H1 (cell line): Measurements from ENCODE around the gene MLN. TPM values are rescaled to one million over a fixed set of nuclear protein-coding genes. Genes with fewer than 3 reads are reported as not detected.

ENCODE experiments used
- CTCF ChIA-PET: fragments of 300-600 bp; sonication (Branson Sonifier 250); formaldehyde crosslinking; loops from one replicate; lab custom pipeline; 2021; ENCODE audit not compliant: partially characterized antibody; lab: Charles Lee
- POLR2A ChIA-PET: fragments of 300-600 bp; sonication (Branson Sonifier 250); formaldehyde crosslinking; loops from one replicate; lab custom pipeline; 2021; ENCODE audit warnings: inconsistent platforms; ENCODE audit not compliant: partially characterized antibody; lab: Charles Lee
- DNase-seq, 2 experiments: peaks; one replicate each; pipeline versions ENCODE4 v3.0.0 to v3.0.0-alpha.2; 2010 to 2022; ENCODE audit warnings: low spot score in 2 of 2, low read depth in 1 of 2, mixed read lengths in 1 of 2
- FAIRE-seq: peaks from 2 replicates; lab custom pipeline; 2011; peaks lifted over from hg19 to GRCh38; lab: Jason Lieb, UNC
- H2AFZ ChIP-seq: 2 replicates; pipeline ENCODE4 v1.8.1; 2012; ENCODE audit warnings: low read length, inconsistent platforms
- H2AK5ac ChIP-seq: 2 replicates; pipeline ENCODE4 v1.6.1; 2013; ENCODE audit warnings: low read depth, low read length
- H2BK120ac ChIP-seq: replicated peaks from 2 replicates; pipeline ENCODE3; 2013; ENCODE audit warnings: low read depth, low read length, inconsistent platforms
- H2BK12ac ChIP-seq: 2 replicates; pipeline ENCODE4 v1.6.1; 2013; ENCODE audit warnings: low read depth, low read length
- H2BK15ac ChIP-seq: 2 replicates; pipeline ENCODE4 v1.6.1; 2013; ENCODE audit warnings: low read length
- H2BK20ac ChIP-seq: 2 replicates; pipeline ENCODE4 v1.6.1; 2013; ENCODE audit warnings: low read length
- H2BK5ac ChIP-seq: 2 replicates; pipeline ENCODE4 v1.6.1; 2013; ENCODE audit warnings: low read depth, low read length
- H3K14ac ChIP-seq: 2 replicates; pipeline ENCODE4 v1.6.1; 2013; ENCODE audit warnings: inconsistent platforms; ENCODE audit not compliant: insufficient read length
- H3K18ac ChIP-seq: 2 replicates; pipeline ENCODE4 v1.6.1; 2013; ENCODE audit warnings: low read length; ENCODE audit errors: extremely low read depth
- H3K23ac ChIP-seq: 2 replicates; pipeline ENCODE4 v1.6.1; 2013; ENCODE audit warnings: inconsistent platforms; ENCODE audit not compliant: insufficient read length
- H3K23me2 ChIP-seq: 2 replicates; pipeline ENCODE4 v1.6.1; 2013; ENCODE audit warnings: low read depth, low read length
- H3K27ac ChIP-seq: 2 replicates; pipeline ENCODE4 v1.6.1; 2011; ENCODE audit warnings: low read depth, low read length, inconsistent platforms
- H3K27me3 ChIP-seq, 4 experiments: replicated peaks in 1 of 4; 1 replicate in 1 of 4; 2 replicates in 3 of 4; pipeline versions ENCODE4 v1.6.1 to v1.8.1; 2011 to 2013; ENCODE audit warnings: low read length in 3 of 4, mild to moderate bottlenecking in 3 of 4, inconsistent platforms in 2 of 4, mixed read lengths in 2 of 4, moderate library complexity in 1 of 4; ENCODE audit not compliant: control insufficient read depth in 3 of 4, insufficient read depth in 3 of 4; ENCODE audit errors: extremely low read depth in 1 of 4
- H3K36me3 ChIP-seq, 4 experiments: 2 replicates each; pipeline versions ENCODE4 v1.6.1 to v1.8.1; 2011 to 2013; ENCODE audit warnings: mild to moderate bottlenecking in 4 of 4, low read length in 3 of 4, moderate library complexity in 2 of 4, control low read depth in 1 of 4, inconsistent platforms in 1 of 4; ENCODE audit not compliant: insufficient read depth in 4 of 4, control insufficient read depth in 2 of 4
- H3K4ac ChIP-seq: replicated peaks from 2 replicates; pipeline ENCODE3; 2013; ENCODE audit warnings: low read length, low read depth, mixed read lengths, inconsistent platforms; ENCODE audit not compliant: insufficient read length
- H3K4me1 ChIP-seq, 4 experiments: replicated peaks in 1 of 4; 1 replicate in 1 of 4; 2 replicates in 3 of 4; pipeline versions ENCODE4 v1.6.1 to v1.8.1; 2011 to 2013; ENCODE audit warnings: low read length in 3 of 4, inconsistent platforms in 2 of 4, mixed read lengths in 1 of 4; ENCODE audit not compliant: insufficient read depth in 4 of 4, control insufficient read depth in 3 of 4
- H3K4me2 ChIP-seq, 2 experiments: 2 replicates each; pipeline versions ENCODE4 v1.6.1 to v1.8.1; 2011 to 2013; ENCODE audit warnings: low read depth in 2 of 2, low read length in 2 of 2, control low read depth in 1 of 2, inconsistent platforms in 1 of 2, mild to moderate bottlenecking in 1 of 2; ENCODE audit not compliant: insufficient read depth in 1 of 2
- H3K4me3 ChIP-seq, 4 experiments: fragments of 200-600, 300-600 bp in 1 of 4; sonication (generic), shearing (Covaris generic), sonication (Bioruptor Twin) in 1 of 4; 2 replicates each; pipeline versions ENCODE4 v1.5.1 to v1.8.1; 2011 to 2016; ENCODE audit warnings: low read length in 4 of 4, low read depth in 3 of 4, control low read depth in 2 of 4, inconsistent platforms in 2 of 4, mild to moderate bottlenecking in 2 of 4, mixed read lengths in 1 of 4, moderate library complexity in 1 of 4; ENCODE audit not compliant: insufficient read depth in 2 of 4; ENCODE audit errors: extremely low read depth in 1 of 4
- H3K56ac ChIP-seq: replicated peaks from 2 replicates; pipeline ENCODE3; 2013; ENCODE audit warnings: low read depth, mild to moderate bottlenecking, mixed read lengths, low read length, inconsistent platforms; ENCODE audit not compliant: insufficient read length
- H3K79me1 ChIP-seq: 2 replicates; pipeline ENCODE4 v1.6.1; 2013; ENCODE audit warnings: low read depth, low read length, control low read depth
- H3K79me2 ChIP-seq, 2 experiments: 2 replicates each; pipeline versions ENCODE4 v1.6.1 to v1.8.1; 2012 to 2013; ENCODE audit warnings: low read length in 2 of 2, mild to moderate bottlenecking in 2 of 2, inconsistent platforms in 1 of 2; ENCODE audit not compliant: insufficient read depth in 2 of 2, control insufficient read depth in 1 of 2
- H3K9ac ChIP-seq, 4 experiments: replicated peaks in 1 of 4; 1 replicate in 1 of 4; 2 replicates in 3 of 4; pipeline versions ENCODE4 v1.6.1 to v1.8.1; 2011 to 2013; ENCODE audit warnings: low read depth in 3 of 4, low read length in 3 of 4, control low read depth in 2 of 4, mild to moderate bottlenecking in 2 of 4, moderate library complexity in 2 of 4, inconsistent platforms in 1 of 4; ENCODE audit errors: extremely low read depth in 1 of 4
- H3K9me3 ChIP-seq, 2 experiments: 2 replicates each; pipeline versions ENCODE4 v1.6.1 to v1.8.1; 2012 to 2013; ENCODE audit warnings: mild to moderate bottlenecking in 2 of 2, moderate library complexity in 2 of 2, control low read depth in 1 of 2, inconsistent platforms in 1 of 2, low read depth in 1 of 2, low read length in 1 of 2, mixed read lengths in 1 of 2; ENCODE audit not compliant: insufficient read depth in 2 of 2
- H4K20me1 ChIP-seq, 2 experiments: replicated peaks in 1 of 2; 2 replicates each; pipeline versions ENCODE3 to v1.8.1; 2011 to 2013; ENCODE audit warnings: inconsistent platforms in 2 of 2, low read length in 2 of 2, mild to moderate bottlenecking in 1 of 2; ENCODE audit not compliant: insufficient read depth in 2 of 2, control insufficient read depth in 1 of 2
- H4K5ac ChIP-seq: 2 replicates; pipeline ENCODE4 v1.6.1; 2013; ENCODE audit warnings: low read length, low read depth, mixed read lengths, inconsistent platforms; ENCODE audit not compliant: insufficient read length
- H4K8ac ChIP-seq: 2 replicates; pipeline ENCODE4 v1.8.0; 2013; ENCODE audit warnings: mild to moderate bottlenecking, moderate library complexity, low read length, inconsistent platforms; ENCODE audit not compliant: insufficient read depth; ENCODE audit errors: extremely low read depth
- H4K91ac ChIP-seq: replicated peaks from 2 replicates; pipeline ENCODE3; 2013; ENCODE audit warnings: low read length, mixed read lengths, inconsistent platforms; ENCODE audit not compliant: insufficient read length
- CTCF ChIP-seq, 3 experiments: IDR thresholded peaks; 1 replicate in 2 of 3; 2 replicates in 1 of 3; pipeline versions ENCODE4 v1.5.1 to v1.6.1; 2011; ENCODE audit warnings: low read length in 3 of 3, mild to moderate bottlenecking in 3 of 3, inconsistent platforms in 2 of 3, low read depth in 1 of 3, moderate library complexity in 1 of 3; ENCODE audit not compliant: insufficient read depth in 1 of 3; ENCODE audit errors: control extremely low read depth in 1 of 3
- RAD21 ChIP-seq, 2 experiments: IDR thresholded peaks in 1 of 2; conservative IDR thresholded peaks in 1 of 2; 2 replicates each; pipeline ENCODE4 v1.6.1; 2011; ENCODE audit warnings: low read depth in 2 of 2, low read length in 2 of 2, improper control_type of control experiment in 1 of 2, inconsistent platforms in 1 of 2, mild to moderate bottlenecking in 1 of 2, moderate library complexity in 1 of 2
- SP1 ChIP-seq: IDR thresholded peaks from 2 replicates; pipeline ENCODE4 v1.6.1; 2011; ENCODE audit warnings: low read depth, low read length
- WGBS, 2 experiments: shearing (Covaris generic) in 1 of 2; methylation state at CpG; one replicate each; pipeline versions ENCODE4 v1.1.6 to v1.1.7; 2013 to 2015; ENCODE audit warnings: low lambda C conversion rate in 2 of 2, mixed read lengths in 2 of 2, inconsistent platforms in 1 of 2, low coverage in 1 of 2, missing lambda C conversion rate in 1 of 2; ENCODE audit not compliant: insufficient replicate concordance in 2 of 2, insufficient coverage in 1 of 2, insufficient read length in 1 of 2; ENCODE audit errors: extremely low coverage in 1 of 2, missing lambda C conversion rate in 1 of 2; 5-methylcytosine and 5-hydroxymethylcytosine counted together
- polyA plus RNA-seq, 7 experiments: library from polyadenylated mRNA; depleted of rRNA in 3 of 7; stranded (reverse) in 5 of 7; unstranded in 2 of 7; fragments of >200 nt in 5 of 7; fragments of 200-250 nt in 2 of 7; gene quantifications; 1 replicate in 5 of 7; 2 replicates in 1 of 7; 4 replicates in 1 of 7; pipeline versions ENCODE4 v1.2.1 to v1.2.3, GENCODE V29; 2011 to 2013; ENCODE audit warnings: missing spikeins in 2 of 7, mixed read lengths in 2 of 7
- total RNA-seq: library from RNA; stranded (reverse); fragmentation: NEBNext Ultra II Directional; extraction: Animal tissue kit (Norgen Biotek cat#: 25700); gene quantifications from 2 replicates; pipeline ENCODE4 v1.2.1, GENCODE V29; 2021

MLN gene
- total and polyA plus RNA-seq, 2 of the 8 experiments (the other 6 are each of a cell fraction or from before 2014, with no cell fraction given), result not detected

DNA sequence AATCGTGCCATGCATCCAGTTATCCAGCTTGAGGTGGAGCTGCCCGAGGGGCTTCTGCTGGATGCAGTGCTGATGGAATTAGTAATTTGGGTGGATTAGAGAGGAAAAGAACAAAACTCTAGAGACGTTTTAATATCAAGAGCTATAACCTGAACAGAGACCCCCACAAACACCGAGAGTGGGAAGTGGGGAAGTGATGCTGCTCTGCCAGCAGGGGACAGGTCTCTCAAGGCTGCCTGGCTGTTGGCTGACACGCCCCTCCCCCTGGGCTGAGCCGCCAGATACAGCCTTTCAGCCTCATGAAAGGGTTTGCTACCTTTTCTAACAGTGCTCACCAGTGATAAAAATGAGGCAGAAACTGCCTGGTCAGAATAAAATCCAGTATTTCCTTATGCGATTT lies 24.5 kb downstream of the MLN start:
- H2BK12ac ChIP-seq, result no peak overlapping the region
- H3K4me3 ChIP-seq, result no peak overlapping the region
- no peak overlapping the region for H3K4ac ChIP-seq
- H3K9me3 ChIP-seq, result no peaks in the 10 kb centered on the region
- CTCF ChIA-PET, result interaction anchor here (0.6 to 14.3 kb wide), 30 partner anchors 8 to 352 kb away, joined by 3 to 156 read pairs (median 6); partner anchors contain the start of gene LEMD2
- no peak overlapping the region for H3K56ac ChIP-seq
- no peak overlapping the region for H2BK20ac ChIP-seq
- 75% methylated on average over 7 of the region's 7 CpGs; no CpG with 5 or more reads in 1 of the 2 experiments for WGBS, 2 experiments
- FAIRE-seq, result no peak
- no peak overlapping the region for H3K4me2 ChIP-seq
- no peak overlapping the region for H2AK5ac ChIP-seq
- no peak overlapping the region for H4K8ac ChIP-seq
- H3K27ac ChIP-seq, result no peak overlapping the region
- TF ChIP-seq CTCF (IDR thresholded peaks at IDR 0.05; ENCODE audit: control extremely low read depth in 1 of 3, insufficient read depth in 1 of 3, low read depth in 1 of 3, low read length in 3 of 3) (peak in 2 of 3 experiments; percentile 47 to 53; a peak in 3 of 4 replicates), SP1 (no peak), RAD21 (IDR thresholded peaks at IDR 0.05 in 1 of 2, conservative IDR thresholded peaks at IDR 0.05 in 1 of 2; ENCODE audit: low read depth in 2 of 2, low read length in 2 of 2) (peak; percentile 57 to 67)
- H3K14ac ChIP-seq, result no peak overlapping the region
- H3K79me1 ChIP-seq, result no peaks in the 10 kb centered on the region; the same call in 1 of the 2 replicates
- H3K18ac ChIP-seq, result no peak overlapping the region
- H2AFZ ChIP-seq, result no peak overlapping the region
- no peak overlapping the region for H2BK120ac ChIP-seq
- no peaks in the 10 kb centered on the region for H3K27me3 ChIP-seq
- H4K5ac ChIP-seq, result no peak overlapping the region
- POLR2A ChIA-PET, result interaction anchor here (1.0 to 7.6 kb wide), 7 partner anchors 8 to 78 kb away, joined by 3 to 101 read pairs (median 4); partner anchors contain the start of genes LEMD2 and UQCC2
- H3K9ac ChIP-seq, result no peak overlapping the region
- H2BK15ac ChIP-seq, result no peak overlapping the region
- no peak for DNase-seq
- no peak overlapping the region for H3K23ac ChIP-seq
- 0 out of 4 replicates have a peak, but pooled peaks cover 0 to 4% of the 10 kb centered on the region in 2 experiments for H3K79me2 ChIP-seq
- no peak overlapping the region for H4K91ac ChIP-seq
- no peak overlapping the region for H2BK5ac ChIP-seq
- H4K20me1 ChIP-seq, result peaks cover 0 to 2% of the 10 kb centered on the region in 2 experiments
- peaks cover 21 to 43% (median 36%) of the 10 kb centered on the region in 4 experiments for H3K4me1 ChIP-seq
- no peaks in the 10 kb centered on the region for H3K23me2 ChIP-seq
- peaks cover 37 to 95% (median 62%) of the 10 kb centered on the region in 4 experiments for H3K36me3 ChIP-seq
